Activated CD8-positive, alpha-beta memory T cell treated with anti-CD3 and anti-CD28 coated beads, Interleukin-2, amount 10 ng/mL, durations not matched to agents 7 days and 5 days (primary cell): ENCODE data around the gene PARD6A. TPM values are rescaled to one million over a fixed set of nuclear protein-coding genes. Genes with fewer than 3 reads are reported as not detected.
"Not testable (repeated sequence)": the region's sequence is repeated elsewhere in the genome, so short reads cannot be mapped to it uniquely, and the experiment has no call there.

ENCODE experiments used
- ATAC-seq: fragments of 150-1000 bp; cut with Tn5 transposase; one replicate; pipeline ENCODE4 v1.10.0; 2021; ENCODE audit warnings: moderate library complexity
- CTCF ChIA-PET: fragments of 350-600 bp; sonication (Branson Sonifier 250); formaldehyde crosslinking; loops from one replicate; lab custom pipeline; 2021; ENCODE audit warnings: antibody characterized with exemption; lab: Charles Lee
- DNase-seq: peaks from one replicate; pipeline ENCODE4 v3.0.0-alpha.2; 2020
- H3K27ac Mint-ChIP-seq: one replicate; pipeline ENCODE4 v1.8.0; 2021; ENCODE audit warnings: mild to moderate bottlenecking, mixed read lengths
- H3K27me3 Mint-ChIP-seq: one replicate; pipeline ENCODE4 v1.8.0; 2021; ENCODE audit warnings: mixed read lengths
- H3K36me3 Mint-ChIP-seq: one replicate; pipeline ENCODE4 v1.8.0; 2021; ENCODE audit warnings: mild to moderate bottlenecking, mixed read lengths
- H3K4me1 Mint-ChIP-seq: one replicate; pipeline ENCODE4 v1.8.0; 2021; ENCODE audit warnings: mixed read lengths
- H3K4me3 Mint-ChIP-seq: one replicate; pipeline ENCODE4 v1.8.0; 2021; ENCODE audit warnings: mild to moderate bottlenecking, moderate library complexity, mixed read lengths
- H3K9me3 Mint-ChIP-seq: one replicate; pipeline ENCODE4 v1.8.0; 2022; ENCODE audit warnings: low read depth, mixed read lengths
- total RNA-seq, 2 experiments: library from RNA; stranded (reverse); gene quantifications; one replicate each; pipeline ENCODE4 v1.2.3, GENCODE V29; 2021

PARD6A gene
- total RNA-seq, 2 experiments from 2014 or later, result 15.2 to 15.5 TPM

DNA sequence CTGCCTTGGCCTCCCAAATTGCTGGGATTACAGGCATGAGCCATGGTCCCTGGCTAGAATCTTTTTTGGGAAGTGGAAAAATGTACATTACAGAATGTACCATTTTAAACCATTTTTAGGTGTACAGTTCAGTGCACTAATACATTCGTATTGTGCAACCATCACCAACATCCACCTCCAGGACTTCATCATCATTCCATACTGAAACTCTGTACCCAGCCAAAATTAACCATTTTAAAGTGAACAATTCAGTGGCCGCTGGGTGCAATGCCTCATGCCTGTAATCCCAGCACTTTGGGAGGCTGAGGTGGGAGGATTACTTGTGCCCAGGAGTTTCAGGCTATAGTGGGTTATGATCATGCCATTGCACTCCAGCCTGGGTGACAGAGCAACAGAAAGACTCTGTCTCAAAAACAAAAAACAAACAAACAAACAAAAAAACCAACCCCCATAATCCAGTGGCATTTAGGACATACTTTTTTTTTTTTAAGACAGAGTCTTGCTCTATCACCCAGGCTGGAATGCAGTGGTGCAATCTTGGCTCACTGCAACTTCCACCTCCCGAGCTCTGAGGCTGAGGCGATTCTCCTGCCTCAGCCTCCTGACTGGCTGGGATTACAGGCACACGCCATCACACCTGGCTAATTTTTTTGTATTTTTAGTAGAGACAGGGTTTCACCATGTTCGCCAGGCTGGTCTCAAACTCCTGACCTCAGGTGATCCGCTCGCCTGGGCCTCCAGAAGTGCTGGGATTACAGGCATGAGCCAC, 32.9 kb downstream of the PARD6A start:
- CTCF ChIA-PET, result interaction anchor here (0.8 to 1.5 kb wide), 2 partner anchors 172 to 374 kb away, joined by 3 read pairs; no protein-coding TSS in a partner anchor
- not testable (repeated sequence) for H3K9me3 Mint-ChIP-seq, H3K27ac Mint-ChIP-seq, H3K27me3 Mint-ChIP-seq, H3K4me3 Mint-ChIP-seq, H3K36me3 Mint-ChIP-seq, DNase-seq, ATAC-seq, H3K4me1 Mint-ChIP-seq

GRCh38 chr16:67694611-67695010, 33.9 kb downstream of the PARD6A start:
- peaks cover 4% of the 10 kb centered on the region for H3K4me1 Mint-ChIP-seq
- CTCF ChIA-PET, result interaction anchor here (1.0 kb wide), 1 partner anchor 173 kb away, joined by 3 read pairs; no protein-coding TSS in a partner anchor

GRCh38 chr16:67697422-67698185, 36.8 kb downstream of the PARD6A start:
- Mint-ChIP-seq H3K36me3 (peaks cover 7% of the 10 kb centered on the region), H3K4me1 (peaks cover 4% of the 10 kb centered on the region), H3K27me3 (no peaks in the 10 kb centered on the region), H3K4me3 (no peak overlapping the region), H3K9me3 (no peaks in the 10 kb centered on the region), H3K27ac (no peak overlapping the region)
- CTCF ChIA-PET, result interaction anchor here (1.2 kb wide), 1 partner anchor 17 kb away, joined by 4 read pairs; no protein-coding TSS in a partner anchor
- DNase-seq, result no peak
- no peak for ATAC-seq

More at GRCh38 chr16:67694611-67695010, 33.9 kb downstream of the PARD6A start:
- no peak overlapping the region for H3K27ac Mint-ChIP-seq
- H3K36me3 Mint-ChIP-seq, result peaks cover 7% of the 10 kb centered on the region
- ATAC-seq (no peak), DNase-seq (no peak)
- no peaks in the 10 kb centered on the region for H3K9me3 Mint-ChIP-seq
- no peaks in the 10 kb centered on the region for H3K27me3 Mint-ChIP-seq
- H3K4me3 Mint-ChIP-seq, result no peak overlapping the region

- no peak overlapping the region for H3K27ac Mint-ChIP-seq
- DNase-seq (no peak), ATAC-seq (no peak)
- H3K36me3 Mint-ChIP-seq, result peaks cover 9% of the 10 kb centered on the region
- CTCF ChIA-PET, result interaction anchor here (1.2 kb wide), 2 partner anchors 16 to 117 kb away, joined by 4 read pairs; no protein-coding TSS in a partner anchor
- peaks cover 17% of the 10 kb centered on the region for H3K4me1 Mint-ChIP-seq
- H3K4me3 Mint-ChIP-seq, result no peak overlapping the region
- no peaks in the 10 kb centered on the region for H3K27me3 Mint-ChIP-seq
- H3K9me3 Mint-ChIP-seq, result no peaks in the 10 kb centered on the region
These were observed 38.5 kb downstream of the PARD6A start for GRCh38 chr16:67699265-67699664.

GRCh38 chr16:67701420-67701819, 40.7 kb downstream of the PARD6A start:
- H3K27ac Mint-ChIP-seq, result no peak overlapping the region
- no peak overlapping the region for H3K4me3 Mint-ChIP-seq
- DNase-seq (no peak), ATAC-seq (no peak)
- H3K36me3 Mint-ChIP-seq, result peaks cover 9% of the 10 kb centered on the region
- H3K27me3 Mint-ChIP-seq, result no peaks in the 10 kb centered on the region
- CTCF ChIA-PET, result no interaction called here
- H3K4me1 Mint-ChIP-seq, result peaks cover 21% of the 10 kb centered on the region
- no peaks in the 10 kb centered on the region for H3K9me3 Mint-ChIP-seq

DNA sequence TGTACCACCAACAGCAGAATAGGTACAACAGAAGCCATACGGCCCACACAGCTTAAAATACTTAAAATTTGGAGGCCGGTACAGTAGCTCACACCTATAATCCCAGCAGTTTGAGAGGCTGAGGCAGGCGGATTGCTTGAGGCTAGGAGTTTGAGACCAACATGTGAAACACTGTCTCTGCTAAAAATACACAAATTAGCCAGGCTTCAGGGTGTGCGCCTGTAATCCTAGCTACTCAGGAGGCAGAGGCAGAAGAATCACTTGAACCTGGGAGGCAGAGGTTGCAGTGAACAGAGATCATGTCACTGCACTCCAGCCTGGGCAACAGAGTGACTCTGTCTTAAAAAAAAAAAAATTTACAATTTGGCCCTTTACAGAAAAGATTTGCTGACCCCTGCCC, 41.4 kb downstream of the PARD6A start:
- no peak overlapping the region for H3K4me3 Mint-ChIP-seq
- peaks cover 17% of the 10 kb centered on the region for H3K4me1 Mint-ChIP-seq
- no peaks in the 10 kb centered on the region for H3K9me3 Mint-ChIP-seq
- CTCF ChIA-PET, result interaction anchor here (0.7 to 1.0 kb wide), 3 partner anchors 111 to 160 kb away, joined by 3 to 5 read pairs (median 3); no protein-coding TSS in a partner anchor
- DNase-seq, result no peak
- H3K36me3 Mint-ChIP-seq, result peaks cover 9% of the 10 kb centered on the region
- no peaks in the 10 kb centered on the region for H3K27me3 Mint-ChIP-seq
- no peak overlapping the region for H3K27ac Mint-ChIP-seq
- no peak for ATAC-seq

DNA sequence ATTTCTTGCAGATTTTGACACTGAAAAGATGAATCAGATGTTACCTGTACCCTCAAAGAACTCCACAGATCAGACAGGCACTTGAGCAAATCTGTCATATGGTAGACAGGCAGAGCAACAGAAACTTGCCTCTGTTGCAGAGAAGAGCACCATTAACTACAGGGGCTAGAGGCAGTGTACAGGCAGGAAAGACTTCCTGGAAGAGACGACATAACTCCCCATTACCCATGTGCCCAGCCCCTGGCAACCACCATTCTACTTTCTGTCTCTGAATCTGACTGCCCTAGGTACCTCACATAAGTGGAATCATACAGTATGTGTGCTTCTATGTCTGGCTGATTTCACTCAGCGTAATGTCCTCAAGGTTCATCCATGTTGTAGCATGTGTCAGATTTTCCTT, 42.9 kb downstream of the PARD6A start:
- Mint-ChIP-seq H3K27ac (peak overlapping the region; percentile 74), H3K9me3 (no peaks in the 10 kb centered on the region), H3K36me3 (peaks cover 5% of the 10 kb centered on the region), H3K4me1 (peaks cover 17% of the 10 kb centered on the region), H3K4me3 (no peak overlapping the region), H3K27me3 (no peaks in the 10 kb centered on the region)
- peak; percentile 78 for ATAC-seq
- DNase-seq, result peak; percentile 48
- CTCF ChIA-PET, result no interaction called here

GRCh38 chr16:67704110-67704509, 43.4 kb downstream of the PARD6A start:
- H3K9me3 Mint-ChIP-seq, result no peaks in the 10 kb centered on the region
- DNase-seq (no peak), ATAC-seq (no peak)
- H3K4me3 Mint-ChIP-seq, result no peak overlapping the region
- peak overlapping the region; percentile 74 for H3K27ac Mint-ChIP-seq
- H3K4me1 Mint-ChIP-seq, result peaks cover 17% of the 10 kb centered on the region
- no peaks in the 10 kb centered on the region for H3K27me3 Mint-ChIP-seq
- peaks cover 2% of the 10 kb centered on the region for H3K36me3 Mint-ChIP-seq
- CTCF ChIA-PET, result interaction anchor here (1.0 to 1.8 kb wide), 2 partner anchors 11 to 31 kb away, joined by 3 to 4 read pairs; no protein-coding TSS in a partner anchor

- DNase-seq, result no peak
- Mint-ChIP-seq H3K27me3 (no peaks in the 10 kb centered on the region), H3K4me3 (no peak overlapping the region), H3K27ac (no peak overlapping the region), H3K4me1 (peaks cover 17% of the 10 kb centered on the region), H3K9me3 (no peaks in the 10 kb centered on the region), H3K36me3 (peaks cover 2% of the 10 kb centered on the region)
- no peak for ATAC-seq
- CTCF ChIA-PET, result no interaction called here
These were observed 46.5 kb downstream of the PARD6A start for GRCh38 chr16:67707210-67707609.

DNA sequence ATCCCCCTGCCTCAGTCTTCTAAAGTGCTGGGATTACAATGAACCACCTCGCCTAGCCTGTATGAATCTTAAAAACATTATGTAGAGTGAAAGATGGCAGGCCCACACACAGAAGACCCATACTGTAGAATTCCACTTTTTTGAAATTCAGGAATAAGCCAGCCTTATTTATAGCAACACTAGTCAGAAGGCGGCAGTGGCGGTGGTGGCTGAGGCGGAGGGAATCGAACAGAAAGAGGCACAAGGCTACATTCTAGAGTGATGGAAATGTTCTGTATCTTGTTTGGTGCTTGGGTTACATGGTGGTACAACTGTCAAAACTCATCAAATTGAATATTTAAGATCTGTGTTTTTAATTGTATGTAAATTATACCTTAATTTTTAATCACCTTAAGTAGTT, 47.0 kb downstream of the PARD6A start:
- H3K27ac Mint-ChIP-seq, result no peak overlapping the region
- H3K36me3 Mint-ChIP-seq, result peaks cover 2% of the 10 kb centered on the region
- no peak overlapping the region for H3K4me3 Mint-ChIP-seq
- CTCF ChIA-PET, result no interaction called here
- no peak for DNase-seq
- H3K4me1 Mint-ChIP-seq, result peaks cover 16% of the 10 kb centered on the region
- no peaks in the 10 kb centered on the region for H3K9me3 Mint-ChIP-seq
- H3K27me3 Mint-ChIP-seq, result no peaks in the 10 kb centered on the region
- ATAC-seq, result no peak

DNA sequence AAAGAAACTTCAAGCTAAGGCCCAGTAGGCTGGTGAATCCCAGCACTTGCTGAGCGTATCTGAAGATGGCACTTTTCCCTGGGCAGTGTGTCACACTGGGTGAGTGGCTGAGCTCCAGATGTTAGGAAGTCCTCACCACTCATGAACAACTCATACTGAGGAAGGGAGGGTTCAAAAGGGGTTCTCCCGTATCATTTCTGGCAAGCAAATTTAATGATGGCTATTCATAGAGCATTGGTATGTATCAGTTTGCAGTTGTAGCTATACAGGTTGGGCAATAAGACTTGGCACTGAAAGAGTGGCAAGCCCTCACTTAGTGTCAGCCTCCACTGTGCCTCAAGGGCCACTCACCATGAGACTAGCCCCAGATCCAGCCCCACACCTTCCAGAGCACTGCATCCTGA, 47.6 kb downstream of the PARD6A start:
- Mint-ChIP-seq H3K4me3 (no peak overlapping the region), H3K27ac (no peak overlapping the region), H3K9me3 (no peaks in the 10 kb centered on the region), H3K4me1 (peaks cover 15% of the 10 kb centered on the region), H3K36me3 (peaks cover 2% of the 10 kb centered on the region), H3K27me3 (no peaks in the 10 kb centered on the region)
- DNase-seq (no peak), ATAC-seq (no peak)
- CTCF ChIA-PET, result no interaction called here

DNA sequence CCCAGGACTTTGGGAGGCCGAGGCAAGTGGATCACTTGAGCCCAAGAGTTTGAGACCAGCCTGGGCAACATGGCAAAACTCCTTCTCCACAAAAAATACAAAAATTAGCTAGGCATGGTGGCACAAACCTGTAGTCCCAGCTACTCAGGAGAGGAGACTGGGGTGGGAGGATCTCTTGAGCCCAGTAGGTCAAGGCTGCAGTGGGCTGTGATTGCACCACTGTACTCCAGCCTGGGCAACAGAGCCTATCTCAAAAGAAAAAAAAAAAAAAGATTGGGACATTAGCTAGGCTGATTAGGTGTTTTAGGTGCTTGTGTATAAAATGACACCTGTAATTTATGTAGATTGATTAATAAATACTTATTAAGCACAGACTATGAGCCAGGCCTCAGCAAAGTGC, 48.3 kb downstream of the PARD6A start:
- no peaks in the 10 kb centered on the region for H3K9me3 Mint-ChIP-seq
- H3K4me1 Mint-ChIP-seq, result peaks cover 8% of the 10 kb centered on the region
- H3K27ac Mint-ChIP-seq, result no peak overlapping the region
- CTCF ChIA-PET, result interaction anchor here (1.7 kb wide), 1 partner anchor 10 kb away, joined by 7 read pairs; the partner anchor contains the start of gene GFOD2
- no peak overlapping the region for H3K4me3 Mint-ChIP-seq
- H3K36me3 Mint-ChIP-seq, result no peaks in the 10 kb centered on the region
- no peak for ATAC-seq
- DNase-seq, result no peak
- H3K27me3 Mint-ChIP-seq, result no peaks in the 10 kb centered on the region

DNA sequence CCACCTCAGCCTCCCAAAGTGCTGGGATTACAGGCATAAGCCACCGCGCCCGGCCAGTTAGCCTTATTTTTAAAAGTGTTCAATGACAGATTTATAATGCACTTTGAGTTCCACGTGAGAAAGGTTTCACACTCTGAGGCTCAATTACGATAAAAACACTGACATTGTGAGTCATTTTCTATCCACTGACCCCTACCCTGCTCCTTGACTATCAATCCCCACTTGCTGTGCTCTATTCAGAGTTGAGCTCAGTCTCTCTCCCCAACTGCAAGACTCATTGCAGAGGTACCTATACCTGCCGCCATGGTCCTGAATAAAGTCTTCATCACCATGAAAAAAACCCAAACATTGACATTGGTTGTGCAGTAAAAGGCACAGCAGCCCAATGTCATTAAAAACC, 49.8 kb downstream of the PARD6A start:
- Mint-ChIP-seq H3K4me3 (no peak overlapping the region), H3K27me3 (no peaks in the 10 kb centered on the region), H3K9me3 (no peaks in the 10 kb centered on the region), H3K4me1 (peaks cover 6% of the 10 kb centered on the region), H3K36me3 (no peaks in the 10 kb centered on the region), H3K27ac (no peak overlapping the region)
- ATAC-seq, result no peak
- CTCF ChIA-PET, result interaction anchor here (1.7 kb wide), 1 partner anchor 9 kb away, joined by 7 read pairs; the partner anchor contains the start of gene GFOD2
- no peak for DNase-seq
